Heart left ventricle (tissue), 16 donors: ENCODE data around the gene LRIG1. TPM values are rescaled to one million over a fixed set of nuclear protein-coding genes. Genes with fewer than 3 reads are reported as not detected.

Experiments used
- ATAC-seq, 4 donors: fragments of 200-7000 bp; cut with Tn5 transposase; one replicate each; pipeline ENCODE4 v1.9.1; 2020 to 2022; ENCODE audit warnings: moderate library complexity in 4 of 4, mild to moderate bottlenecking in 3 of 4, moderate number of reproducible peaks in 1 of 4
- DNase-seq, 5 donors: peaks; one replicate each; pipeline ENCODE4 v3.0.0-alpha.2; 2020
- H3K27ac ChIP-seq, 12 donors: fragments of 200-600 bp; sonication (generic) in 4 of 12; one replicate each; pipeline versions ENCODE4 v1.5.0 to v1.8.0; 2016 to 2022; ENCODE audit warnings: mild to moderate bottlenecking in 2 of 12
- H3K27me3 ChIP-seq, 9 donors: fragments of 200-600 bp; sonication (generic) in 2 of 9; one replicate each; pipeline versions ENCODE4 v1.5.1 to v1.8.0; 2016 to 2022; ENCODE audit warnings: mild to moderate bottlenecking in 3 of 9
- H3K36me3 ChIP-seq, 9 donors: fragments of 200-600 bp; sonication (generic) in 2 of 9; one replicate each; pipeline versions ENCODE4 v1.5.0 to v1.8.0; 2018 to 2022; ENCODE audit warnings: mild to moderate bottlenecking in 2 of 9
- H3K4me1 ChIP-seq, 12 donors: fragments of 200-600 bp; sonication (generic) in 4 of 12; one replicate each; pipeline versions ENCODE4 v1.5.0 to v1.8.0; 2016 to 2022; ENCODE audit warnings: mild to moderate bottlenecking in 3 of 12
- H3K4me3 ChIP-seq, 12 donors: fragments of 200-600 bp; sonication (generic) in 4 of 12; one replicate each; pipeline versions ENCODE4 v1.5.0 to v1.8.0; 2017 to 2022; ENCODE audit warnings: mild to moderate bottlenecking in 9 of 12, moderate library complexity in 4 of 12
- H3K9me3 ChIP-seq, 12 donors: fragments of 200-600 bp; sonication (generic) in 4 of 12; one replicate each; pipeline versions ENCODE4 v1.5.0 to v1.8.0; 2016 to 2022; ENCODE audit warnings: mild to moderate bottlenecking in 1 of 12
- POLR2A ChIP-seq, 2 donors: fragments of 450-650 bp; IDR thresholded peaks; one replicate each; pipeline ENCODE4 v1.6.1; 2017; ENCODE audit warnings: antibody characterized with exemption in 2 of 2, mild to moderate bottlenecking in 2 of 2, moderate library complexity in 2 of 2
- WGBS, 4 donors: extraction: QIAGEN DNeasy Blood & Tissue Kit in 2 of 4; methylation state at CpG; one replicate each; pipeline versions ENCODE4 v1.1.5 to v1.1.7; 2013 to 2018; 5-methylcytosine and 5-hydroxymethylcytosine counted together
- intact Hi-C, 10 donors: fragments of 100-400 bp; cut with DNase I; formaldehyde crosslinking; loops; one replicate each; pipeline versions ENCODE4 v1.11.1 to v1.14.2; 2022
- polyA plus RNA-seq, 2 donors: library from polyadenylated mRNA; stranded (reverse); fragments of 200-250 nt; gene quantifications; one replicate each; pipeline ENCODE4 v1.2.3, GENCODE V29; 2013
- total RNA-seq, 9 donors: library from RNA; depleted of rRNA in 2 of 9; stranded (reverse); fragments of >200 nt in 2 of 9; fragmentation: NEBNext Ultra II Directional in 3 of 9; extraction: Animal tissue kit (Norgen Biotek cat#: 25700) in 3 of 9; gene quantifications; one replicate each; pipeline versions ENCODE4 v1.1.0 to v1.2.4, GENCODE V29; 2016 to 2023
- TF ChIP-seq, protein P1 (sequence below), 12 donors: fragments of 200-600 bp; sonication (generic) in 4 of 12; IDR thresholded peaks; one replicate each; pipeline versions ENCODE4 v1.5.0 to v1.8.0; 2018 to 2022; ENCODE audit warnings: antibody characterized with exemption in 12 of 12, mild to moderate bottlenecking in 5 of 12
- donor health status: ischemic (EF 13 %, LVEDD 7.1; RV severe dilation, severe dysfunction).
- donor health status: healthy with polysubstance abuse.
- donor health status: DM: no; HTN: yes; CAD: no.
- donor health status: DM: no; HTN: no; CAD: no.
- donor health status: ischemic (EF 25% LVEDD 6.9; RV normal size, moderate dysfunction).
- donor health status: ischemic (EF 25% LVEDD 5.7; RV mildly dilated, moderate dysfunction).
- donor health status: healthy.
- donor health status: DM: yes; HTN: yes; CAD: no.
- donor health status: ischemic (EF 35%, LVEDD 5.7; RV mildly dilated, moderate dysfunction).
- donor health status: nonischemic (EF 11% LVEDD 7.7; RV severe dilation, severe dysfunction).
- donor health status: DM: yes; HTN: yes; CAD: no.
- donor health status: PGD.
- donor health status: ischemic (EF 29% LVEDD 5.4; RV normal size, mild dysfunction).
- donor health status: nonischemic (EF 23%, LVEDD 6.1; RV moderate dilation, normal function).

The LRIG1 gene
- total and polyA plus RNA-seq, 11 donors: 42.3 to 161 (median 88.8) TPM

- DNase-seq (peak in 1 of 5 donors; percentile 17), ATAC-seq (no peak)
- Histone ChIP-seq H3K27ac (peak overlapping the region in 10 of 12 donors; percentile 23 to 94 (median 72)), H3K36me3 (peaks cover 0 to 79% (median 47%) of the 10 kb centered on the region in 9 donors), H3K4me3 (no peak overlapping the region), H3K9me3 (no peaks in the 10 kb centered on the region), H3K27me3 (no peaks in the 10 kb centered on the region), H3K4me1 (peaks cover 0 to 96% (median 50%) of the 10 kb centered on the region in 12 donors)
- WGBS, 4 donors: 73 to 84% (median 83%) methylated on average over 14 to 24 of the region's 24 CpGs
- intact Hi-C loops: loop anchor here in 4 of 10 donors (2.0 to 5.0 kb wide), 4 partner anchors 17 to 90 kb away; partner anchors contain the start of gene LRIG1 (in 1 of the 4)
- TF ChIP-seq, protein P1, sequence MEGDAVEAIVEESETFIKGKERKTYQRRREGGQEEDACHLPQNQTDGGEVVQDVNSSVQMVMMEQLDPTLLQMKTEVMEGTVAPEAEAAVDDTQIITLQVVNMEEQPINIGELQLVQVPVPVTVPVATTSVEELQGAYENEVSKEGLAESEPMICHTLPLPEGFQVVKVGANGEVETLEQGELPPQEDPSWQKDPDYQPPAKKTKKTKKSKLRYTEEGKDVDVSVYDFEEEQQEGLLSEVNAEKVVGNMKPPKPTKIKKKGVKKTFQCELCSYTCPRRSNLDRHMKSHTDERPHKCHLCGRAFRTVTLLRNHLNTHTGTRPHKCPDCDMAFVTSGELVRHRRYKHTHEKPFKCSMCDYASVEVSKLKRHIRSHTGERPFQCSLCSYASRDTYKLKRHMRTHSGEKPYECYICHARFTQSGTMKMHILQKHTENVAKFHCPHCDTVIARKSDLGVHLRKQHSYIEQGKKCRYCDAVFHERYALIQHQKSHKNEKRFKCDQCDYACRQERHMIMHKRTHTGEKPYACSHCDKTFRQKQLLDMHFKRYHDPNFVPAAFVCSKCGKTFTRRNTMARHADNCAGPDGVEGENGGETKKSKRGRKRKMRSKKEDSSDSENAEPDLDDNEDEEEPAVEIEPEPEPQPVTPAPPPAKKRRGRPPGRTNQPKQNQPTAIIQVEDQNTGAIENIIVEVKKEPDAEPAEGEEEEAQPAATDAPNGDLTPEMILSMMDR (IDR thresholded peaks at IDR 0.05): no peak
- TF ChIP-seq POLR2A (IDR thresholded peaks at IDR 0.05): no peak
These were observed 88.6 kb downstream of the LRIG1 start for GRCh38 chr3:66411961-66412887.

DNA sequence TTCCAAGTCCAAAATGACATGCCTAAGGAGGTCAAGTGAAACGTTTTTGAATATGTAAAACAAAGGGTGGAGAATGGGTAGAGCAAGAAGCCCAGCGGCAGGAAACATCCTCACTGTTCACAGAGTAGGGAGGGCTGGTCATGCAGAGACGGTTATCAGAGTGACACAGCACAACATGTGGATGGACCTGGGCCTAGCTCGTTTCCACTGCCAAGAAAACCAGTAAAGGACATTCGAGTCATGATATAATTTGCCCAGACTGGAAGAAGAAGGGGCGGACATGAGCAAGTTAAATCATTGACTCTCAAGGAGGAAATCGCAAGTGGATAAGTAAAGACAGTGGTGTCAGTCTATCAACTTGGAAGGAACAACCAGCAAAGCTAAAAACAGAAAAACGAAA is 89.3 kb downstream of the LRIG1 start:
- peak; percentile 47 to 68 (median 54) for ATAC-seq
- Histone ChIP-seq H3K27me3 (no peaks in the 10 kb centered on the region), H3K36me3 (peaks cover 0 to 82% (median 48%) of the 10 kb centered on the region in 9 donors), H3K4me1 (peaks cover 2 to 96% (median 47%) of the 10 kb centered on the region in 12 donors), H3K27ac (peak overlapping the region in 11 of 12 donors; percentile 24 to 94 (median 70)), H3K4me3 (no peak overlapping the region), H3K9me3 (no peaks in the 10 kb centered on the region)
- DNase-seq: peak in 2 of 5 donors; percentile 57 to 59
- intact Hi-C loops: loop anchor here in 4 of 10 donors (2.0 to 5.0 kb wide), 4 partner anchors 17 to 91 kb away; partner anchors contain the start of gene LRIG1 (in 1 of the 4)
- WGBS, 4 donors: 29 to 35% (median 32%) methylated on average over 8 of the region's 8 CpGs
- TF ChIP-seq POLR2A (IDR thresholded peaks at IDR 0.05): no peak
- TF ChIP-seq, protein P1 (IDR thresholded peaks at IDR 0.05): no peak

DNA sequence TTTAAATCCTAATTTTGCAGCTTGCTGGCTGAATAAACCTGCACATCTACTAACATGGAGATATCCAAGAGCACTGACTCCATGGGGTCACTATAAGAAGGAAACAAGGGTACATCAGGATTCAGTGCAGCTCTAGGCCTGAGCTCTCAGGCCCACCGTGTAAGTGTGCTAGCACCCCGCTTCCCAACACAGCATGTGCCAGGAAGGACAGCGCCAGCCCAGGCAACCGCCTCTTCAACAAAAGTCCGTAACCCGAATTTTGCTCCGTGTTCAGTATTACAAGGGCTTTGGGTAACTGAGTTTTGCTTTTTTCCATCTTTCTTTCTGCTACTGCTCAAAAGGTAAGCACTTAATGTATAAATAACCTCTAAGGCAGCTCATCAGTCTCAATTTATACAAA is 89.8 kb downstream of the LRIG1 start:
- ATAC-seq (no peak), DNase-seq (no peak)
- Histone ChIP-seq H3K4me3 (no peak overlapping the region), H3K9me3 (no peaks in the 10 kb centered on the region), H3K27me3 (no peaks in the 10 kb centered on the region), H3K36me3 (peaks cover 0 to 84% (median 51%) of the 10 kb centered on the region in 9 donors), H3K27ac (peak overlapping the region in 11 of 12 donors; percentile 24 to 94 (median 70)), H3K4me1 (peaks cover 4 to 96% (median 47%) of the 10 kb centered on the region in 12 donors)
- intact Hi-C loops: loop anchor here in 4 of 10 donors (2.0 to 5.0 kb wide), 4 partner anchors 18 to 91 kb away; partner anchors contain the start of gene LRIG1 (in 1 of the 4)
- no peak for TF ChIP-seq POLR2A (IDR thresholded peaks at IDR 0.05)
- TF ChIP-seq, protein P1 (IDR thresholded peaks at IDR 0.05): no peak
- WGBS, 4 donors: 84 to 89% (median 87%) methylated on average over 7 of the region's 7 CpGs
